HL-60/S4 (cell line): ENCODE measurements around the gene SIK3.
"Not testable (repeated sequence)": the region's sequence is repeated elsewhere in the genome, so short reads cannot be mapped to it uniquely, and the experiment has no call there.

Experiments used
- in situ Hi-C: fragments of 300-500 bp; cut with MboI; formaldehyde crosslinking; loops from 2 replicates; pipeline ENCODE4 v1.14.3; 2022; ENCODE audit warnings: low sequenced_read_pairs

Gene SIK3

DNA sequence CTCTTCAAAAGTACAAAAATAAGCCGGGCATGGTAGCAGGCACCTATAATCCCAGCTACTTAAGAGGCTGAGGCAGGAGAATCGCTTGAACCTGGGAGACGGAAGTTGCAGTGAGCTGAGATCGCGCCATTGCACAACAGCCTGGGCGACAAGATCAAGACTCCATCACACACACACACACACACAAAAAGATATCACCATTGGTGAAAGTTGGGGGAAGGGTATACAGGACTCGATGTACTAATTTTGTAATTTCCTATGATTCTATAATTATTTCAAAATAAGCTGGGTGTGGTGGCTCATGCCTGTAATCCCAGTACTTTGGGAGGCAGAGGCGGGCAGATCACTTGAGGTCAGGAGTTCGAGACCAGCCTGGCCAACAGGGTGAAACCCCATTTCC, 48.1 kb downstream of the SIK3 start:
- in situ Hi-C loops = not testable (repeated sequence)

GRCh38 chr11:117046627-117047026, 51.6 kb downstream of the SIK3 start:
- in situ Hi-C loops = not testable (repeated sequence)

- in situ Hi-C loops = no loop called here
Measured at GRCh38 chr11:117045956-117046355, 52.3 kb downstream of the SIK3 start.

DNA sequence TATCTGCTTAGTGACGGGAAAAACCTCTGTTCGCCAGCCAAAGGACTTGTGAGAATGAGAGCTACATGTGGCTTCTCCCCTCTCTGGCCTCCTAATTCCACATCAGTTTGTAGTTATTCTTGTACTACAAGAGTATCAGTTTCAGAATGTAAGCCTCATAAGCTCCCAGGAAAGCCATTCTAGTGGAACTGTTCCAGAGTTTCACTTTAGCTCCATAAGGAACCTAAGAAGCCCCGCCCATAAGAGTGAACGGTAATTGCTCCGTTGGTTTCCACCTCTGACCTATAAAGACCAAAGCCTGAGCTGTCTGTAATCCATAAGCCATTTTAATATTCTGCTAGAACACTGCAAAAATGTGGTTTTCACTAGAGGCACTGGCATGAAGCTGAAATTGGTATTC, 53.0 kb downstream of the SIK3 start:
- in situ Hi-C loops = no loop called here

- in situ Hi-C loops = no loop called here
Measured at GRCh38 chr11:117044287-117045035, 53.8 kb downstream of the SIK3 start.

DNA sequence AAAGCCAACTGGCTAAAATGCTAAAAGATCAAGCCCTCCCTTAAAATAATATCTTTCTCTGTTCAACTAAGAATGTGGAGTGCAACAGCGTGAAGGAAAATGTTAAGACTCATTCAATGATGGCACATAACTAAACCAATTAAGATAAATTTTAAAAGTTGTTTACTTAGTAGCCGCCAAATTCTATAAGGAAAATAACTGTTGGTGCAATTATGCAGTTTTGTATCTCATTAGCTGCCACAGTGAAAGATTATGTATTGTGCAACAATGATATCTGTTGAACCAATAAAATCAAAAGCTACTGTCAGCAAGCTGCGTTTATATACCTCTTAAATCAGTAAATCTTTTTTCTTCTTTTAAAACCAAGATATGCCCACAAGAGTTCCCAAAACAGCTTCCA, 55.5 kb downstream of the SIK3 start:
- in situ Hi-C loops = no loop called here

- in situ Hi-C loops = no loop called here
Measured at GRCh38 chr11:117039900-117040299, 58.3 kb downstream of the SIK3 start.

DNA sequence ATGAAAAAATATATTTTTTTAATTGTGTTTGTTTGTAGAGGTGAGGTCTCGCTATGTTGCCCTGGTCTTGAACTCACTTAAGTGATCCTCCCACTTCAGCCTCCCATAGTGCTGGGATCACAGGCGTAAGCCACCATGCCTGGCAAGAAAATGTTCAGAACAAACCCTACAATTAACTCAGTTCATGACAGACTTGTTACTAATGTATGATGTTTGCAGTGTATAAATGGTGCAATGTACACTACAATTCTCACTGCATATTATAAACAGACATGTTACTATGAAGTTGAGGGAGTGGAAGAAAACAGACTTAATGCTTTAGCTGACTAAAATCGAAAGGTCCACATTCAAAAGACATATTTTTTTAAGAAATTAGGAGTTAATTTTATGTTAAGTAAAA, 59.0 kb downstream of the SIK3 start:
- in situ Hi-C loops = no loop called here

DNA sequence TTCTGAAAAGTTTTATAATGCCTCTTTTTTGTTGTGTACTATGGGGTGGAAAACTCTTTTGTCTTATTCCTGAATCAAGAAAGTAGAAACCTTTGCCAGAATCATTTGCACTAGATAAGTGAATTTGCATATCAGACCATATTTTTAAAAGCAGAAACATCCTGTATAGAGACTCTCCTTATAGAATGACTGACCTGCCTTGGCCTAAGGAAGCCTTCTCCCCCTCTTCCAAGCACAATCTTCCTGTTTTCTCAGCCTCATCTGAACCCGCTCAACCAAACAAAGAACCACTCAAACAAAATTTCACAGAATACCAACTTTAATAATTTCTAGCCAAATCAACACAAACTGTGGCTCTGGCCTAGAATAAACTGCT, 60.3 kb downstream of the SIK3 start:
- in situ Hi-C loops = no loop called here

- in situ Hi-C loops = no loop called here
Measured at GRCh38 chr11:117037279-117037974, 60.8 kb downstream of the SIK3 start.

DNA sequence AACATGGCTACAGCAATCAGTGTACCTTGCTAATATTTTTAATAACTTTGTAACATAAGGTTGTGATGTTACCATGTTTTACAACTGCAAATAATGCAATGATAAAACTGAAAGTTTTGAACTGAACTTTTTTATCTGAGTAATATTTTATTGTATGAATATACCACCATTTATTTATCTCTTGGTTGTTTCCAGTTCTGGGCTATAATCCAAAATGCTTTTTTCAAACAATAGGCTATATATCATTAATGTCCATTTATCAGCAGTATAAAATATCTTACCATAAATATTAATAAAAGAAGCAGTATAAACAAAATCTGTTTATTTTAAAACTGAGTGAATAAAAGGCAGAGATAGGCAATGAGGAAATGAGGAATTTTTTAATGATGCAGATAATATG, 63.3 kb downstream of the SIK3 start:
- in situ Hi-C loops = no loop called here

- in situ Hi-C loops = no loop called here
Measured at GRCh38 chr11:117026593-117027330, 71.5 kb downstream of the SIK3 start.

DNA sequence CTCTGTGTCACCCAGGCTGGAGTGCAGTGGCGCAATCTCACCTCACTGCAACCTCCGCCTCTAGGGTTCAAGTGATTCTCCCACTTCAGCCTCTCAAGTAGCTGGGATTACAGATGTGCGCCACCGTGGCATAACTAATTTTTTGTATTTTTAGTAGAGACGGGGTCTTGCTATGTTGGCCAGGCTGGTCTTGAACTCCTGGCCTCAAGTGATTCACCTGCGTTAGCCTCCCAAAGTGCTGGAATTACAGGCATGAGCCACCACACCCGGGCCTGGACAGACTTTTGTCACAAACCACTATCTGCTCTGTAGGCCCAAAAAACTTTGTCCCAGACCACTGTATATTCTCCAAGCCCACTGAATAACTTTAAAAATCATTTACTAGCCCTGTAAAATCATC, 74.5 kb downstream of the SIK3 start:
- in situ Hi-C loops = not testable (repeated sequence)

DNA sequence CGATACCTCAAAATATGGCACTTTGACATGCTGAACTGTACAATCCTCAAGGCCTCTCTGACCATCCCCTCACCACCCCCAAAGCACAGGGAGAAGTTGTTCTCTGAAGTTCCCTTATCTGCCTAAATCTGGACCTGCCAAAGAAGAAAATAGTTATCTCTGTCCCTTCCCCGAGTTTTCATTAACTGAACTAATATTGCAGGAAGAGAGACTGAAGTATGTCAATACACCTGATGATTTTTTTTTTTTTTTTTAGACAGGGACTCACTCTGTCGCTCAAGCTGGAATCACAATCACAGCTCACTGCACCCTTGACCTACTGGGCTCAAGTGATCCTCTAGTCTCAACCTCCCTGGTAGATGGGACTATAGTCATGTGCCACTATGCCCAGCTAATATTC, 75.0 kb downstream of the SIK3 start:
- in situ Hi-C loops = no loop called here

DNA sequence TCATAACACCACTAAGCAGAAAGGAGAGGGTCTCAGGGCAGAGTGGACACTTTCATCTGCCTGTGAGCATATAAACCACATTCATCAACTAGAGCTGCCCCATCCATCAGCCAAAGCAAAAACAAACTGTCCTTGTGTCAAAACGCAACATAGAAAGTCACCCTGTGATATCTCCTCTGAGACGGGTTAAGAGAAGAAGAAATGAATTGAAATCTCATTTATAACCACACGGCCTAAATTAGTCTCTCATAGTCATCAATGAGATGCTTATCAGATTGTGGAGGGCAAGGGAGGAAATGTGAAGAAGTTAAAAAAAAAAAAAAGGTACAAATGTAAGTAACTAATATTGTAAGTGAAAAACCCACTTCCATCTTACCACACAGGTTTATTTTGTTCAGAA, 75.7 kb downstream of the SIK3 start:
- in situ Hi-C loops = no loop called here

DNA sequence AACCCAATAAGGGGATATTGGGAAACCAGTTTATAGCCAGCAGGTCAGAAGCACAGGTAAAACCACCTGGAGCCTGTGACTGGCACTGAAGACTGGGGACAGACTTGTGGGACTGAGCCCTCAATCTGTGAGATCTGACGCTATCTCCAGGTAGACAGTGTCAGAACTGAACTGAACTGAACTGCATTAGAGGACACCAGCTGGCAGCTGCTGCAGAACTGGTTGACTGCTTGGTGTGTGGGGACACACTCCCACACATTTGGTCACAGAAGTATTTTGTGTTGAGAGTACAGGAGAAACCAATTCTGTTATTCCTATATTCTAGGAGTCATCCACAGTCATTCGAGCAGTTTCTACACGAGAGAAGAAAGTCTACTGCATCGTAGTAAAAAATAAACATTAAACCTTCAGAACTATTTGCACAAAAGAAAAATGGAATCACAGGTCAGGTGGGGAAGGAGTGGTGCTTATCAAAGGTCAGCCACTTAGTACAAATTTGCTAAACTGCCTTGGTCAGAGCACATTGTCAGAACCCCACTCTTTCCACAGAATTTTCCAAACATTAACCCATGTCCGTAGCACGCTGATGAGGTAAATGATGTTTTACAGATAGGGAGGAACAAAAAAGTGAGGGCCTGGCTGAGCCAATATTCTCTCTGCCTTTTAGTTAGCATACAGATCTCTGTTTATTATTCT, 77.2 kb downstream of the SIK3 start:
- in situ Hi-C loops = no loop called here

GRCh38 chr11:117020287-117020686, 77.9 kb downstream of the SIK3 start:
- in situ Hi-C loops = no loop called here

DNA sequence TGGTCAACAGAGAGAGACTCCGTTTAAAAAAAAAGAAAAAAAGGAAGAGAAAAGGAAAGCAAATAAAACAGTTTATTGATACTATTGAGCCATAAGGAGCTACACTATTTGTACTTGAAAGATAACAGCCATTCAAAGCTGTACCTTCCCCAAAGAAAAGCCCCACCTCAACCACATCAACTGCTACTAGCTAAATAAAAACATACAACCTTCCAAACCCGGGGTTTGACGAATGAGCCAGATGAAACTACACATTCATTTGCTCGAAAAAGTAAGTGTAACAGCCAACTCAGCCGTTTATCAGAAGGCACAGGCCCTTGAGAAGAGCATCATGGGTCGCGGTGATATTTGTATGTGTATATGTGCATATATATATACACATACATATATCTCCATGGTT, 78.4 kb downstream of the SIK3 start:
- in situ Hi-C loops = no loop called here

DNA sequence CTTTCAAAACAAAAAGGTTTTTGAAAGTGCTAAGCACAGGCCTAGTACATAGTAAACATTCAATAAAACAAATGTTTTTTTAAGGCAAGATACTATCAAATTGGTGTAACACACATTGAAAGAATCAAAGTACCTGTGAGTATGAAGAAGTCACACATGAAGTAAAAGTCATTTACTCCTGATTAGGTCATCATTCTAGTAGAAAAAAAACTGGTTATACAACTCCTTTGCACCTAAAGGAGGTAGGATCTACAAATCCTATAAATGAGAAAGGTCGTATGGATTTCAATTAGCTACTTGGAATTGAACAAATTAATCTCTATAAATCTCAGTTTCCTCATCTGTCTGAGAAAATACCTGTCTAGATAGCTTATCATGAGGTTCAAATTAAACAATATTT, 80.8 kb downstream of the SIK3 start:
- in situ Hi-C loops = no loop called here

- in situ Hi-C loops = no loop called here
Measured at GRCh38 chr11:117016747-117017146, 81.5 kb downstream of the SIK3 start.

GRCh38 chr11:117016246-117016645, 82.0 kb downstream of the SIK3 start:
- in situ Hi-C loops = no loop called here
